ENCODE measurements around the gene SGPP2. TPM values are rescaled to one million over a fixed set of nuclear protein-coding genes. Genes with fewer than 3 reads are reported as not detected.

The SGPP2 gene
- total RNA-seq, 1 experiment from 2014 or later: not detected

- in situ Hi-C loops (cut with HindIII; ENCODE audit: low pct_unique_long_range_greater_than_20kb, low sequenced_read_pairs): no loop called here
- no peak for DNase-seq (ENCODE audit: low read depth, low spot score)
Observed at GRCh38 chr2:222495388-222495787, 71.0 kb downstream of the SGPP2 start.

- in situ Hi-C loops (cut with HindIII; ENCODE audit: low pct_unique_long_range_greater_than_20kb, low sequenced_read_pairs): no loop called here
- no peak for DNase-seq (ENCODE audit: low read depth, low spot score)
Observed at GRCh38 chr2:222499226-222499625, 74.9 kb downstream of the SGPP2 start.

GRCh38 chr2:222504191-222504590 is 79.8 kb downstream of the SGPP2 start:
- no peak for DNase-seq (ENCODE audit: low read depth, low spot score)
- in situ Hi-C loops (cut with HindIII; ENCODE audit: low pct_unique_long_range_greater_than_20kb, low sequenced_read_pairs): no loop called here

GRCh38 chr2:222504719-222505118 is 80.4 kb downstream of the SGPP2 start:
- in situ Hi-C loops (cut with HindIII; ENCODE audit: low pct_unique_long_range_greater_than_20kb, low sequenced_read_pairs): no loop called here
- DNase-seq (ENCODE audit: low read depth, low spot score): no peak

- in situ Hi-C loops (cut with HindIII; ENCODE audit: low pct_unique_long_range_greater_than_20kb, low sequenced_read_pairs): no loop called here
Observed at GRCh38 chr2:222506230-222506935, 82.0 kb downstream of the SGPP2 start.

GRCh38 chr2:222514901-222515300 is 90.6 kb downstream of the SGPP2 start:
- in situ Hi-C loops (cut with HindIII; ENCODE audit: low pct_unique_long_range_greater_than_20kb, low sequenced_read_pairs): no loop called here
- DNase-seq (ENCODE audit: low read depth, low spot score): no peak

More at GRCh38 chr2:222506230-222506935, 82.0 kb downstream of the SGPP2 start:
- DNase-seq (ENCODE audit: low read depth, low spot score): no peak

- no peak for DNase-seq (ENCODE audit: low read depth, low spot score)
- in situ Hi-C loops (cut with HindIII; ENCODE audit: low pct_unique_long_range_greater_than_20kb, low sequenced_read_pairs): no loop called here
Observed at GRCh38 chr2:222518570-222519381, 94.4 kb downstream of the SGPP2 start.

- no peak for DNase-seq (ENCODE audit: low read depth, low spot score)
- in situ Hi-C loops (cut with HindIII; ENCODE audit: low pct_unique_long_range_greater_than_20kb, low sequenced_read_pairs): no loop called here
Observed at GRCh38 chr2:222521099-222521498, 96.8 kb downstream of the SGPP2 start.

- DNase-seq (ENCODE audit: low read depth, low spot score): no peak
- in situ Hi-C loops (cut with HindIII; ENCODE audit: low pct_unique_long_range_greater_than_20kb, low sequenced_read_pairs): no loop called here
Observed at GRCh38 chr2:222522082-222522481, 97.7 kb downstream of the SGPP2 start.

GRCh38 chr2:222523783-222524544 is 99.6 kb downstream of the SGPP2 start:
- in situ Hi-C loops (cut with HindIII; ENCODE audit: low pct_unique_long_range_greater_than_20kb, low sequenced_read_pairs): no loop called here
- no peak for DNase-seq (ENCODE audit: low read depth, low spot score)

GRCh38 chr2:222525811-222526210 is 101.5 kb downstream of the SGPP2 start:
- DNase-seq (ENCODE audit: low read depth, low spot score): no peak
- in situ Hi-C loops (cut with HindIII; ENCODE audit: low pct_unique_long_range_greater_than_20kb, low sequenced_read_pairs): no loop called here

- DNase-seq (ENCODE audit: low read depth, low spot score): no peak
- in situ Hi-C loops (cut with HindIII; ENCODE audit: low pct_unique_long_range_greater_than_20kb, low sequenced_read_pairs): no loop called here
Observed at GRCh38 chr2:222526480-222527277, 102.3 kb downstream of the SGPP2 start.

GRCh38 chr2:222532315-222532714 is 108.0 kb downstream of the SGPP2 start:
- no peak for DNase-seq (ENCODE audit: low read depth, low spot score)
- in situ Hi-C loops (cut with HindIII; ENCODE audit: low pct_unique_long_range_greater_than_20kb, low sequenced_read_pairs): no loop called here

- in situ Hi-C loops (cut with HindIII; ENCODE audit: low pct_unique_long_range_greater_than_20kb, low sequenced_read_pairs): no loop called here
- no peak for DNase-seq (ENCODE audit: low read depth, low spot score)
Observed at GRCh38 chr2:222535477-222535876, 111.1 kb downstream of the SGPP2 start.

- DNase-seq (ENCODE audit: low read depth, low spot score): no peak
- in situ Hi-C loops (cut with HindIII; ENCODE audit: low pct_unique_long_range_greater_than_20kb, low sequenced_read_pairs): no loop called here
Observed at GRCh38 chr2:222538535-222538934, 114.2 kb downstream of the SGPP2 start.

GRCh38 chr2:222544661-222545060 is 120.3 kb downstream of the SGPP2 start:
- in situ Hi-C loops (cut with HindIII; ENCODE audit: low pct_unique_long_range_greater_than_20kb, low sequenced_read_pairs): no loop called here
- no peak for DNase-seq (ENCODE audit: low read depth, low spot score)

Data from SK-MEL-5 (cell line).